ENCODE data around the gene AHDC1.
"Not testable (repeated sequence)": the region's sequence is repeated elsewhere in the genome, so short reads cannot be mapped to it uniquely, and the experiment has no call there.

Gene AHDC1

GRCh38 chr1:27556781-27557595 is 47.0 kb downstream of the AHDC1 start:
- peak overlapping the region; percentile 11 to 26 for H3K4me3 ChIP-seq (replicated peaks in 1 of 2; ENCODE audit: low read depth in 2 of 2, low read length in 2 of 2)
- DNase-seq (ENCODE audit: low read depth in 2 of 2) = peak; percentile 97 to 99
- TF ChIP-seq CTCF (IDR thresholded peaks at IDR 0.05; ENCODE audit: low read depth, low read length) = peak; percentile 92

GRCh38 chr1:27556435-27556780 is 47.5 kb downstream of the AHDC1 start:
- no peak for DNase-seq (ENCODE audit: low read depth in 2 of 2)
- no peak for TF ChIP-seq CTCF (IDR thresholded peaks at IDR 0.05; ENCODE audit: low read depth, low read length)
- no peak overlapping the region for H3K4me3 ChIP-seq (replicated peaks in 1 of 2; ENCODE audit: low read depth in 2 of 2, low read length in 2 of 2)

GRCh38 chr1:27555700-27556424 is 48.1 kb downstream of the AHDC1 start:
- DNase-seq (ENCODE audit: low read depth in 2 of 2) = peak; percentile 39 to 83
- H3K4me3 ChIP-seq (replicated peaks in 1 of 2; ENCODE audit: low read depth in 2 of 2, low read length in 2 of 2) = no peak overlapping the region
- TF ChIP-seq CTCF (IDR thresholded peaks at IDR 0.05; ENCODE audit: low read depth, low read length) = no peak

- no peak overlapping the region for H3K4me3 ChIP-seq (replicated peaks in 1 of 2; ENCODE audit: low read depth in 2 of 2, low read length in 2 of 2)
- peak in 1 of 2 donors; percentile 48 for DNase-seq (ENCODE audit: low read depth in 2 of 2)
- TF ChIP-seq CTCF (IDR thresholded peaks at IDR 0.05; ENCODE audit: low read depth, low read length) = no peak
These were observed 48.9 kb downstream of the AHDC1 start for GRCh38 chr1:27554759-27555699.

GRCh38 chr1:27554293-27554692 is 49.7 kb downstream of the AHDC1 start:
- no peak for DNase-seq (ENCODE audit: low read depth in 2 of 2)
- no peak overlapping the region for H3K4me3 ChIP-seq (replicated peaks in 1 of 2; ENCODE audit: low read depth in 2 of 2, low read length in 2 of 2)
- no peak for TF ChIP-seq CTCF (IDR thresholded peaks at IDR 0.05; ENCODE audit: low read depth, low read length)

- not testable (repeated sequence) for DNase-seq (ENCODE audit: low read depth in 2 of 2); H3K4me3 ChIP-seq (replicated peaks in 1 of 2; ENCODE audit: low read depth in 2 of 2, low read length in 2 of 2)
These were observed 50.1 kb downstream of the AHDC1 start for GRCh38 chr1:27553823-27554222.

Data from cardiac fibroblast (primary cell).